ENCODE data around the gene GFER. TPM values are rescaled to one million over a fixed set of nuclear protein-coding genes. Genes with fewer than 3 reads are reported as not detected.

Gene GFER
- total and polyA plus RNA-seq, 4 donors, result 7.4 to 28.4 (median 15.1) TPM

- Histone ChIP-seq H3K4me1 (ENCODE audit: control insufficient read depth in 4 of 4, insufficient read depth in 4 of 4, low read length in 3 of 4) (peaks cover 7 to 31% (median 18%) of the 10 kb centered on the region in 4 donors), H3K27me3 (ENCODE audit: control insufficient read depth in 4 of 4, insufficient read depth in 4 of 4, low read length in 3 of 4) (no peaks in the 10 kb centered on the region)
- TF ChIP-seq YY1 (IDR thresholded peaks at IDR 0.05) (no peak), NR2F2 (IDR thresholded peaks at IDR 0.05) (no peak), HNF4G (IDR thresholded peaks at IDR 0.05) (no peak), TAF1 (conservative IDR thresholded peaks at IDR 0.05) (no peak), REST (IDR thresholded peaks at IDR 0.05) (no peak), RAD21 (IDR thresholded peaks at IDR 0.05) (no peak)
- TF ChIP-seq, protein P1, sequence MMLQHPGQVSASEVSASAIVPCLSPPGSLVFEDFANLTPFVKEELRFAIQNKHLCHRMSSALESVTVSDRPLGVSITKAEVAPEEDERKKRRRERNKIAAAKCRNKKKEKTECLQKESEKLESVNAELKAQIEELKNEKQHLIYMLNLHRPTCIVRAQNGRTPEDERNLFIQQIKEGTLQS (IDR thresholded peaks at IDR 0.05), result no peak
Observed at GRCh38 chr16:1975432-1976215, 8.4 kb upstream of the GFER start.

DNA sequence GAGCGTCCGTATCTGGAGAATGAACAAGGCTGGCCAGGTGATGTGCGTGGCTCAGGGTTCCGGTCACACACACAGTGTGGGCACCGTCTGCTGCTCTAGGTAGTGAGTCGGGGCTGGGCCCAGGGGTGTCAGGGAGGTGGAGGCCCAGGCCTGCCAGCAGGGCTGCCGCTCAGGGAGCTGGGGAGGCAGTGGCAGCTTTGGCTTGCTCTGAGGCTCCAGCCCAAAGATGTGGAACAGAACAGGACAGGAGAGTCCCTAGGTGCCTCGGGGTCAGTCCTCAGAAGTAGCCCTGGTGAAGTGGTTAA, 7.8 kb upstream of the GFER start:
- Histone ChIP-seq H3K36me3 (ENCODE audit: control insufficient read depth in 4 of 4, insufficient read depth in 3 of 4, low read depth in 1 of 4, low read length in 3 of 4) (peaks cover 14 to 41% (median 16%) of the 10 kb centered on the region in 4 donors), H3K4me1 (ENCODE audit: control insufficient read depth in 4 of 4, insufficient read depth in 4 of 4, low read length in 3 of 4) (peaks cover 7 to 27% (median 13%) of the 10 kb centered on the region in 4 donors), H3K9me3 (ENCODE audit: control insufficient read depth in 4 of 4, low read length in 3 of 4) (no peaks in the 10 kb centered on the region), H3K27me3 (ENCODE audit: control insufficient read depth in 4 of 4, insufficient read depth in 4 of 4, low read length in 3 of 4) (no peaks in the 10 kb centered on the region), H3K9ac (ENCODE audit: low read depth in 1 of 2, low read length in 2 of 2) (no peak overlapping the region), H3K4me3 (ENCODE audit: low read depth in 1 of 3, low read length in 3 of 3) (no peak overlapping the region), H3K27ac (ENCODE audit: low read depth in 1 of 2, low read length in 2 of 2) (no peak overlapping the region)
- 96% methylated on average over 8 of the region's 8 CpGs for WGBS
- no peak for DNase-seq (ENCODE audit: low spot score)
- TF ChIP-seq MAX (IDR thresholded peaks at IDR 0.05) (no peak), HNF4G (IDR thresholded peaks at IDR 0.05) (no peak), TAF1 (conservative IDR thresholded peaks at IDR 0.05) (no peak), HNF4A (conservative IDR thresholded peaks at IDR 0.05) (no peak), YY1 (IDR thresholded peaks at IDR 0.05) (no peak), RXRA (IDR thresholded peaks at IDR 0.05) (no peak)
- TF ChIP-seq, protein P1 (IDR thresholded peaks at IDR 0.05), result no peak

More at GRCh38 chr16:1975432-1976215, 8.4 kb upstream of the GFER start:
- no peak overlapping the region for H3K4me3 ChIP-seq (ENCODE audit: low read depth in 1 of 3, low read length in 3 of 3)
- 96% methylated on average over 33 of the region's 33 CpGs for WGBS
- DNase-seq (ENCODE audit: low spot score), result no peak
- H3K9me3 ChIP-seq (ENCODE audit: control insufficient read depth in 4 of 4, low read length in 3 of 4), result no peaks in the 10 kb centered on the region
- H3K9ac ChIP-seq (ENCODE audit: low read depth in 1 of 2, low read length in 2 of 2), result no peak overlapping the region
- H3K27ac ChIP-seq (ENCODE audit: low read depth in 1 of 2, low read length in 2 of 2), result no peak overlapping the region
- peaks cover 14 to 41% (median 16%) of the 10 kb centered on the region in 4 donors for H3K36me3 ChIP-seq (ENCODE audit: control insufficient read depth in 4 of 4, insufficient read depth in 3 of 4, low read depth in 1 of 4, low read length in 3 of 4)
